ENCODE measurements around the gene RPL37.
"Not testable (repeated sequence)": the region's sequence is repeated elsewhere in the genome, so short reads cannot be mapped to it uniquely, and the experiment has no call there.

Gene RPL37

GRCh38 chr5:40873286-40873880, 38.4 kb upstream of the RPL37 start:
- ChIA-PET CTCF (no interaction called here), POLR2A (no interaction called here)

GRCh38 chr5:40872253-40872652, 37.2 kb upstream of the RPL37 start:
- CTCF ChIA-PET; DNase-seq (ENCODE audit: low read depth, low spot score); POLR2A ChIA-PET; H3K4me3 ChIP-seq (ENCODE audit: low read depth, low read length): not testable (repeated sequence)

More at GRCh38 chr5:40873286-40873880, 38.4 kb upstream of the RPL37 start:
- no peak for TF ChIP-seq CTCF (IDR thresholded peaks at IDR 0.05; ENCODE audit: insufficient read depth, low read length, missing control alignments)
- DNase-seq (ENCODE audit: low read depth, low spot score), result no peak
- no peak overlapping the region for H3K4me3 ChIP-seq (ENCODE audit: low read depth, low read length)

GRCh38 chr5:40871177-40871576, 36.2 kb upstream of the RPL37 start:
- CTCF ChIA-PET, result interaction anchor here (1.3 kb wide), 1 partner anchor 116 kb away, joined by 3 read pairs; no protein-coding TSS in a partner anchor
- no peak for DNase-seq (ENCODE audit: low read depth, low spot score)
- no peak overlapping the region for H3K4me3 ChIP-seq (ENCODE audit: low read depth, low read length)
- POLR2A ChIA-PET, result no interaction called here
- no peak for TF ChIP-seq CTCF (IDR thresholded peaks at IDR 0.05; ENCODE audit: insufficient read depth, low read length, missing control alignments)

- no peak overlapping the region for H3K4me3 ChIP-seq (ENCODE audit: low read depth, low read length)
- no peak for TF ChIP-seq CTCF (IDR thresholded peaks at IDR 0.05; ENCODE audit: insufficient read depth, low read length, missing control alignments)
- ChIA-PET POLR2A (no interaction called here), CTCF (interaction anchor here (0.7 kb wide), 1 partner anchor 36 kb away, joined by 3 read pairs; no protein-coding TSS in a partner anchor)
- no peak for DNase-seq (ENCODE audit: low read depth, low spot score)
Measured at GRCh38 chr5:40869384-40869783, 34.4 kb upstream of the RPL37 start.

GRCh38 chr5:40866844-40867243, 31.8 kb upstream of the RPL37 start:
- no peak for DNase-seq (ENCODE audit: low read depth, low spot score)
- ChIA-PET POLR2A (no interaction called here), CTCF (interaction anchor here (1.6 kb wide), 1 partner anchor 12 kb away, joined by 5 read pairs; no protein-coding TSS in a partner anchor)
- no peak overlapping the region for H3K4me3 ChIP-seq (ENCODE audit: low read depth, low read length)
- no peak for TF ChIP-seq CTCF (IDR thresholded peaks at IDR 0.05; ENCODE audit: insufficient read depth, low read length, missing control alignments)

GRCh38 chr5:40865004-40865403, 30.0 kb upstream of the RPL37 start:
- DNase-seq (ENCODE audit: low read depth, low spot score); POLR2A ChIA-PET; H3K4me3 ChIP-seq (ENCODE audit: low read depth, low read length); CTCF ChIA-PET: not testable (repeated sequence)

- no peak for DNase-seq (ENCODE audit: low read depth, low spot score)
- H3K4me3 ChIP-seq (ENCODE audit: low read depth, low read length), result no peak overlapping the region
- TF ChIP-seq CTCF (IDR thresholded peaks at IDR 0.05; ENCODE audit: insufficient read depth, low read length, missing control alignments), result no peak
- CTCF ChIA-PET, result no interaction called here
- POLR2A ChIA-PET, result no interaction called here
Measured at GRCh38 chr5:40860711-40861110, 25.7 kb upstream of the RPL37 start.
